HG03025 (cell line): ENCODE measurements around the gene ADGRL4.
"Not testable (repeated sequence)": the region's sequence is repeated elsewhere in the genome, so short reads cannot be mapped to it uniquely, and the experiment has no call there.

ENCODE experiments used
- ATAC-seq: cut with Tn5 transposase; IDR thresholded peaks from one replicate; pipeline ENCODE4 v1.9.1; 2021; ENCODE audit warnings: mild to moderate bottlenecking, moderate library complexity; ENCODE audit not compliant: unreplicated experiment, low FRiP score

The ADGRL4 gene

GRCh38 chr1:78919150-78919549 is 87.4 kb downstream of the ADGRL4 start:
- ATAC-seq, result no peak

- no peak for ATAC-seq
These were observed 88.4 kb downstream of the ADGRL4 start for GRCh38 chr1:78918157-78918556.

- ATAC-seq, result no peak
These were observed 89.5 kb downstream of the ADGRL4 start for GRCh38 chr1:78916986-78917385.

DNA sequence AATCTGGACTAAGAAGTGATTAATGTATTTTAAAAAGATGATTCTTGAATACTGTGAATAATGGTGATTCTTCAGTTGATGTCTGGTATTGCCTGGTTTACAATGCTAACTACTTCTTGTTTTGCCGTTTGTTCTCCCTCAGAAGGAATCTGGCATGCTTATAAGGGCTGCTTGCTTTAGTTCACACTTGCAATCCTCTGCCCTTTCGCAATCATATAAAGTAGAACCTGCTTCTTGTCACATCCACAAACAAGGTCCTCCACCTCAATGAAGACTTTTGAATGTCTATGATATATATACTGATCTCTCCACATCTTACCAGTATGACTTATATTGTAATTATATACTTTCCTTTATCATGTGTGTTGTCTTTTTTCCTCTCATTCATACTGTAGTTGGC is 92.6 kb downstream of the ADGRL4 start:
- ATAC-seq, result no peak

DNA sequence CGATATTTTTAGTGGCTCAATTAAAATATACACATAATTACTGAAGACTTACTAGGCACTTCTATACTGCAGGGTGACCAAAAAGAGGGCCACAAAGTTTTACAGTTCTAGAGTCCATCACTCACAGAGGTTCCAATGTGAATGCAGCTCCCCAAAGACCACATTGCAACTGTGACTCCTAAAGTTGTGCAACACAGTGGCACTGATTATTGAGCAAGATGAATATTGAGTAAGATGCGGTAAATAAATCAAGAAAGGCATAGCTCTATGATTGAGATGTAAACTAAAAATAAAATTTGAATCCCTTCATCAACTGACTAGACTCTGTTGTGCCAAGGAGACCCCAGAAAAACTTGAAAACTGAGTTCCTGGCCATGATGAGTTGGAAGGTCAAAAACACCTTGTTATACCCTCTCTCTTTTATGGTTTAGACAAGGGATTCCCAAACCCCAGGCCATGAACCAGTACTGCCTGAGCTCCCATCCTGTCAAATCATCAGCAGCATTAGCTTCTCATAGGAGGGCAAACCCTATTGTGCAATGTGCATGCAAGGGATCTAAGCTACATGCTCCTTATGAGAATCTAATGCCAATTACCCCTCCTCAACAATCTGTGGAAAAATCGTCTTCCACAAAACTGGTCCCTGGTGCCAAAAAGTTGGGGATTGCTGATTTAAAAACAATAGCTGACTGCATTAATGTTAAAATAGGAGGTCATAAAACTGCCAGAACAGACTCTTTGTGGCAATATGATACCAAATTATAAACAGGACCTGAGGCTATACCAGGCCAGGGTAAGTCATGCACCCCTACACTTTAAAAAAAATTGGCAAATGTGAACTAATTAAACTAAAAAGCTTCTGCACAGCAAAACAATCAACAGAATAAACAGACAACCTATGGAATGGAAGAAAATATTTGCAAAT is 94.3 kb downstream of the ADGRL4 start:
- no peak for ATAC-seq

GRCh38 chr1:78902641-78903040 is 103.9 kb downstream of the ADGRL4 start:
- ATAC-seq, result no peak

- no peak for ATAC-seq
These were observed 111.7 kb downstream of the ADGRL4 start for GRCh38 chr1:78894811-78895210.

- no peak for ATAC-seq
These were observed 114.2 kb downstream of the ADGRL4 start for GRCh38 chr1:78892260-78892840.

DNA sequence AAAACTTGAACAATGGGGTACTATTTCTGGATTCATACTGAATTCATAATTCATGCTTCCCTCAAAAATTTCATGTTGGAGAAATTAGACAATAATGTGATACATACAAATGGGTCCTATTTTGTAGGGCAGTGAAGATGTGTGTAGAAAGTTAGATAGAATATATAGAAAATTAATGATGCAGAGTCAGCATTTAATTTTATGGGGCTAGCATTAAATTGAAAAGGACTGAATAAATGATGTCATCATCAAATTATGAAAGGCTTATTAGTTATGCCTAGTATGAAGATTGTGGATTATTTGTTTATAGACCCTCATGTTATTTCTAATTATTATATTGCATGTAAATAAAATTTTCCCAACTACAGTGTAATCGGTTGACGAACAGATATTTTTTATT is 119.1 kb downstream of the ADGRL4 start:
- no peak for ATAC-seq

GRCh38 chr1:78884685-78885452 is 121.7 kb downstream of the ADGRL4 start:
- ATAC-seq, result no peak

DNA sequence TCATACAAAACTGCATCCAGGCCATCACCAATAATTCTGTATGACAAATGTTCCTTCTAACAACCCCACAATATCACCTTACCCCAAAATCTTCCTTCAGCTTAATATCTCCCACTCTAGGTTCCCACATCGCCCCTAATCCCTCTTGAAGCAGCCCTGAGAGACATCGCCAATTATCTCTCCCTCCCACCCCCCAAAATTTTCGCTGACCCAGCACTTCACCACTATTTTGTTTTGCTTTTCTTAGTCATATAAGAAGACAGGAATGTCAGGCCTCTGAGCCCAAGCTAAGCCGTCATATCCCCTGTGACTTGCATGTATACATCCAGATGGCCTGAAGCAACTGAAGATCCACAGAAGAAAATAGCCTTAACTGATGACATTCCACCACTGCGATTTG is 126.3 kb downstream of the ADGRL4 start:
- no peak for ATAC-seq

DNA sequence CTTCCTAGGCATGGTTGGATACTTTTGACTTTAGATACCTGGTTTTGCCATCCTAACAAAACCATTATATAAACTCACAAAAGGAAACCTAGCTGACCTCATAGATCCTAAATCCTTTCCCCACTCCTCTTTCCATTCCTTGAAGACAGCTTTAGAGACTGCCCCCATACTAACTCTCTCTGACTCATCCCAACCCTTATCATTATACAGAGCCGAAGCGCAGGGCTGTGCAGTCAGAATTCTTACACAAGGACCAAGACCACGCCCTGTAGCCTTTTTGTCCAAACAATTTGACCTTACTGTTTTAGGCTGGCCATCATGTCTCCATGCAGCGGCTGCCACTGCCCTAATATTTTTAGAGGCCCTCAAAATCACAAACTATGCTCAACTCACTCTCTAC is 130.5 kb downstream of the ADGRL4 start:
- not testable (repeated sequence) for ATAC-seq

DNA sequence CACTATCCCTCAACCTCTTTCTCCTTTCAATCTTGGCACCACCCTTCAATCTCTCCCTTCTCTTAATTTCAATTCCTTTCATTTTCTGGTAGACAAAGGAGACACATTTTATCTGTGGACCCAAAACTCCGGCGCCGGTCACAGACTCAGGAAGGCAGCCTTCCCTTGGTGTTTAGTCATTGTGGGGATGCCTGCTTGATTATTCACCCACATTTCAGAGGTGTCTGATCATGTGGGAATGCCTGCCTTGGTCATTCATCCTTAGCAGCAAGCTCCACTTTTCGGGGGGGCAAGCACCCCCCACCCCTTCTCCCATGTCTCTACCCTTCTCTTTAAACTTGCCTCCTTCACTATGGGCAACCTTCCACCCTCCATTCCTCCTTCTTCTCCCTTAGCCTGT is 133.7 kb downstream of the ADGRL4 start:
- ATAC-seq, result not testable (repeated sequence)

GRCh38 chr1:78871249-78871648 is 135.3 kb downstream of the ADGRL4 start:
- no peak for ATAC-seq

GRCh38 chr1:78869136-78869535 is 137.4 kb downstream of the ADGRL4 start:
- ATAC-seq, result no peak

DNA sequence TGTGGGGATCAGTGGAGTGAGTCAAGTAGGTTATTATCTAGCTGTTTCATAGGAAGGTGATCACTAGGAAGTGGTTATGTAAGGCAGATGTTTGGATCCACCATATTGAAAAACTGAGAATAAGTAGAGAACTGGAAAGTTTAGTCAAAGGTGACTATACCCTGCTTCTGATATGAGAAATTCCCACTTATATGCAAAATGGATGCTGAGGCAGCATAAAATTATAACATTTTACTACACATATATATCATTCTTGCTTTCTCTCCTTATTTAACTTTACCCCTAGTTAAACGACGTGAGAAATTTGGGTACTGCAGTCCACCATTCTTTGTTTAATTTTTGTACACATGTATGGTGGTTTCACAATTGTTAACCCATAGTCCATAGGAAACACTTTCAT is 142.4 kb downstream of the ADGRL4 start:
- no peak for ATAC-seq

- no peak for ATAC-seq
These were observed 150.4 kb downstream of the ADGRL4 start for GRCh38 chr1:78856096-78856495.

GRCh38 chr1:78855258-78855657 is 151.3 kb downstream of the ADGRL4 start:
- ATAC-seq, result peak; percentile 91

GRCh38 chr1:78854556-78854955 is 152.0 kb downstream of the ADGRL4 start:
- ATAC-seq, result no peak

DNA sequence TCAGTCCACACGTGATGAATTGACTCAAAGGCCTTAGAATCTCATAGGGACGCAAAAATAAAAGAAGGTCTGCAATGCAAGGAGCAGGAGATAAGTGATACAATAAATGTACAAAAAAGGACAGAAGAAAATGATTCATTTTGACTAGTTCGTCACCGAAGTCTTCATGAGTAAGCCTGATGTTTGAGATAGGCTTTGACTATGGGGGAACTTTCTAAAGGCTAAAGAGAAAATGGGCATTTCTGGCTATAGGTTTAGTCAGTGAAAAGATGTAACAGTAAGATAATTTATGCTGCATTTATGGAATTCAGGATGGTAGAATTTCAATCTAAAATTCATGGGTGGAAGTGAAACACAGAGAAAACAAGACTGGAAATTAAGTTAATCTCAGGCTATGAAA is 163.0 kb downstream of the ADGRL4 start:
- ATAC-seq, result no peak

GRCh38 chr1:78843111-78843510 is 163.4 kb downstream of the ADGRL4 start:
- ATAC-seq, result no peak
